GM20431 (cell line): Measurements from ENCODE around the gene VANGL2.
"Not testable (repeated sequence)": the region's sequence is repeated elsewhere in the genome, so short reads cannot be mapped to it uniquely, and the experiment has no call there.

Experiments used
- in situ Hi-C: fragments of 300-500 bp; cut with MseI, MboI; formaldehyde crosslinking; loops from one replicate; pipeline ENCODE4 v1.15.0; 2020; ENCODE audit warnings: low sequenced_read_pairs; ENCODE audit not compliant: unreplicated experiment

Gene VANGL2

DNA sequence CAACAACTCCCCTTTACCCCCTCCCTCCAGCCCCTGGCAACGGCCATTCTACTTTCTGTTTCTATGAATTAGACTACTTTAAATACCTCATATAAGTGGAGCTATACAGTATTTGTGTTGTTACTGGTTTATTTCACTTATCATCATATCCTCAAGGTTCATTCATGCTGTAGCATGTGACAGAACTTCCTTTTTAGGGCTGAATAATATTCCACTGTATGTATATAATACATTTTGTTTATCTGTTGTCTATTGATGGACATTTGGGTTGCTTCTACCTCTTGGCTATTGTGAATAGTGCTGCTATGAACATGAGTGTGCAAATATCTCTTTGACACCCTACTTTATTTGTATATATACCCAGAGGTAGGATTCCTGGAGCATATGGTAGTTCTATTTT is 31.3 kb upstream of the VANGL2 start:
- in situ Hi-C loops: no loop called here

DNA sequence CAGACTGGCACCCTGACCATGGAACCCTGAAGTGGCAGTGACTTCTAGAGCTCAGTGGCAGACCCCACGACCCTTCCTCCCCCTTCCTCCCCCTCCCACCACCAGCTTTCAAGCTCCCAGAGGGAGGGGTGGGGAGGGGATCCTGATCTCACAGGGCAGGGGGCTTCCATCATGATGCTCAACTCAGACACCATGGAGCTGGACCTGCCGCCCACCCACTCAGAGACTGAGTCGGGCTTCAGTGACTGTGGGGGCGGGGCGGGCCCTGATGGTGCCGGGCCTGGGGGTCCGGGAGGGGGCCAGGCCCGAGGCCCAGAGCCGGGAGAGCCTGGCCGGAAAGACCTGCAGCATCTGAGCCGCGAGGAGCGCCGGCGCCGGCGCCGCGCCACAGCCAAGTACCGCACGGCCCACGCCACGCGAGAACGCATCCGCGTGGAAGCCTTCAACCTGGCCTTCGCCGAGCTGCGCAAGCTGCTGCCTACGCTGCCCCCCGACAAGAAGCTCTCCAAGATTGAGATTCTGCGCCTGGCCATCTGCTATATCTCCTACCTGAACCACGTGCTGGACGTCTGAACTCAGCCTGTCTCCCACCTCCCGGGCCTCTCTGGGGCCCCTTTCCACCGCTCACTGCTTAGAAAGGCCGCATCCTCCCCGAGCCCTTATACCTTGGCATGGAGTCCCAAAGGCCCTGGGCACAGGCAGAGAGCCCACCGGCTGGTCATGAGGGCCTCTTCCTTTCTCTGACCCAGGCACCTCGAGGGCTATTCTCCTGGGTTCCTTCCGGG is 29.6 kb upstream of the VANGL2 start:
- in situ Hi-C loops: no loop called here

GRCh38 chr1:160371346-160371631 is 29.1 kb upstream of the VANGL2 start:
- in situ Hi-C loops: no loop called here

DNA sequence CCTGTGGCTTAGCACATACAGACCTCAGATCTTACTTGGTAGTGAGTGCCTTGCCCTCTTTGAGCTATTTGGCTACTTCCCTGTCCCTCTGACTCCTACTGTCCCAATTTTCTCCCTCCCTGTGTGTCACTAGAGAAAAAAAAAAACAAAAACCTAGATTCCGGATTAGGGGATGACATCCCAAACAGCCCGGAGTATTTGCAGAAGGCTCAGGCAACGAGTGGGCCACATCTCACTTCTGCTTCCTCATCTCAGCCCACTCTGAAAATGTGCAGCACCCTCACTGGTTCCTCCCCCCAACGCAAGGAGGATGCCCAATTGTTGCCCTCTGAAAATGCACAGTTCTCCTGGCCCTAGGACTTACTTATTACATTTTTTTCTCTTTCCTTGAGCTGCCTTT is 28.6 kb upstream of the VANGL2 start:
- in situ Hi-C loops: no loop called here

DNA sequence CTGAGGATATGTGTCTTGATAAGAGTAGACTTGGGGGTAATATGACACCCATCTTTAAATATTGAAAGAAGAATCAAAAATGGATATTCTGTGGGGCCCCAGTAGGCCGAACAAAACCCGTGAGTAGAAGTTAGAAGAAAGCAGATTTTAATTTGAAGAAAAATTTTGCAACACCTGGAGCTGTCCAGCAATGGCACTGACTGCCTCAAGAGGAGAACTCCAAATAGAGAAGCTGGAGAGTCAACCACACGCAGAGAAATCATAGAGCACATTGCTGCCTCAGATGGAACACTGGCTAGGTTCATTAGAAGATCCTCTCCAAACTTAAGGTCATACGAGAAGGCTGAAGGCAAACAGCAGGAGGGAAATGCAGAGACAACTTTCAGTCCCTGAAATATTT is 26.7 kb upstream of the VANGL2 start:
- in situ Hi-C loops: no loop called here

GRCh38 chr1:160374306-160375110 is 25.9 kb upstream of the VANGL2 start:
- in situ Hi-C loops: no loop called here

DNA sequence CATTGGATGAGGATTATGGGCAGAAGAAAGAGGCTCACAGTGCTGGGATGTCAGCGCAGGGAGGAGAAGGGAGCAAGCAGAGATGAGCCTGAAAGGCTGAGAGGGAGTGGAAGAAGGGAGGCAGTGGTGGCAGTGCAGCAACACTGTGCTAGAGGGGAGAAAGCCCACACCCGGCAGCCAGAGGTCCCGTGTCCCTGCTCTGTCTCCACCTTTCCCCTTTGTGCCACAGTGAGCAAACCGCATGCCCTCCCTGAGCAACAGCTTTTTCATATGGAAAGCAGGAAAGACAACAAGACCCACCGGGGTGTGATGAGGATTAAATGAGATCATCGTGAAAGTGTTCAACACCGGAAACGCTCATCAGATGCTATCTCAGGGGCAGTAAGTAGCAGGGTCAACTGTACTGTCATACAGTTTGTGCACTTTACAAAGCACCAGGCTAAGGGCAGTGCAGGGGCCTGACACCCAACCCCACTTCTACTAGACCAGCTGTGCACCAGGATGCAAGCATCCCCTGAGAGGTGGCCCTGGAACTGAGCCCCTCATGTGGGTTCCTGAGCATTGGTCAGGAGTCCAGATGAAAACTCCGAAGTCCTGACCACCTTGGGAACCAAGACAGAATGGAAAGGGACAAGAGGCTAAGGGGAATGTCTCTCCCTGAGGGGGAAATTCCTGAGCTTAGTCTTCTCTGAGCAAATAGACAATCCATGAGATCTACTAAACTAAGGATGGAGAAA is 24.4 kb upstream of the VANGL2 start:
- in situ Hi-C loops: no loop called here

DNA sequence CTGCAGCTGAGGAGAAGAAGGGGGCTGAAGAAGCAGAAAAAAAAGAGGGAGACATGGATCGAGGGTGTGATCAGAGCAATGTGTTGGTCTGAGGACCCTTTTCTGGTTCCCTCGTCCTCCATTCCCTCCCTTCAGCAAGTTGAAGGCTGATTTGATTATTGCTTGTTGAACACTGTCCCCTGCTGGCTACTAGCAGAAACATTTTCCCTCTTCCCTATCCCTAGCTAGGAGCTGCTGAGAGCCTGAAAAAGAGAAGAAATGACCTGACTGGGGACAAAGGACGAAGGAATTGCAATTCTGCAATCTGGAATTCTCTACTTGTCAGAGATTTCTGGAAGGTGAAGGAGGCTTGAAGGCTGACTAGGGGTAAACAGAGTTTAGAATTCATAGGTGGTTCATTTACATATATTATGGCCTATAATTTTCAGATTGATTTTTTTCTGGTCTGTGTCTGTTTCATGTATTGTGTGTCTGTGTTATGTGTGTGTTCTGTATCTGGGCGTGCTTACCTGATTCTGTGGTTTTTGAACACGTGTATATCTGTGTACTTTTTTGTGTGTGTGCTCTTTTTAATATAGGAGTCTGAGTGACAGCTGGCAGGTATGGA is 23.7 kb upstream of the VANGL2 start:
- in situ Hi-C loops: no loop called here

- in situ Hi-C loops: no loop called here
Measured at GRCh38 chr1:160377585-160378206, 22.7 kb upstream of the VANGL2 start.

- in situ Hi-C loops: not testable (repeated sequence)
Measured at GRCh38 chr1:160384812-160385211, 15.6 kb upstream of the VANGL2 start.

DNA sequence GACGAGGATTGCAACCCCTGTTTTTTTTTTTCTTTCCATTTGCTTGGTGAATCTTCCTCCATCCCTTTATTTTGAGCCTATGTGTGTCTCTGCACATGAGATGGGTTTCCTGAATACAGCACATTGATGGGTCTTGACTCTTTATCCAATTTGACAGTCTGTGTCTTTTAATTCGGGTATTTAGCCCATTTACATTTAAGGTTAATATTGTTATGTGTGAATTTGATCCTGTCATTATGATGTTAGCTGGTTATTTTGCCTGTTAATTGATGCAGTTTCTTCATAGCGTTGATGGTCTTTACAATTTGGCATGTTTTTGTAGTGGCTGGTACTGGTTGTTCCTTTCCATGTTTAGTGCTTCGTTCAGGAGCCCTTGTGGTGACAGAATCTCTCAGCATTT is 12.0 kb upstream of the VANGL2 start:
- in situ Hi-C loops: not testable (repeated sequence)

- in situ Hi-C loops: no loop called here
Measured at GRCh38 chr1:160394673-160395072, 5.7 kb upstream of the VANGL2 start.

GRCh38 chr1:160397651-160398050 is 2.7 kb upstream of the VANGL2 start:
- in situ Hi-C loops: no loop called here

DNA sequence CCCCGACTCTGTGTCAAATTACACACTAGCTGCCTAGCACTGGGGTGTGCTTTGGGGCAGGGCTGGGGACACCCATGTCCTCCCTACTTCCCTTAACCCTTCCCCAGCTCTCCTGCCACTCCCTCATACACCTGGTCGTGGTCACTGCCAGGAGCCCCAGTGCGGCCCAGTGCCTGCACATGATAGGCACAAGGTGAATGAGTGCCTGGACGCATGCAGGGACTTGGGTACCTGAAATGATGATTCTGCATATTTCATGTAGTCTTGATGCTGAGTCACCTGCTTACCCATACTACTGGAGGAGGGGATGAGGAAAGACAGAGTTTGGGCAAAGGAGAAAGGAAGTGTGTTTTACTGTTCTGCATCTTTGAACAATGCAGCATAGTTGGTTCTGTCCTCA is 1.5 kb upstream of the VANGL2 start:
- in situ Hi-C loops: no loop called here

DNA sequence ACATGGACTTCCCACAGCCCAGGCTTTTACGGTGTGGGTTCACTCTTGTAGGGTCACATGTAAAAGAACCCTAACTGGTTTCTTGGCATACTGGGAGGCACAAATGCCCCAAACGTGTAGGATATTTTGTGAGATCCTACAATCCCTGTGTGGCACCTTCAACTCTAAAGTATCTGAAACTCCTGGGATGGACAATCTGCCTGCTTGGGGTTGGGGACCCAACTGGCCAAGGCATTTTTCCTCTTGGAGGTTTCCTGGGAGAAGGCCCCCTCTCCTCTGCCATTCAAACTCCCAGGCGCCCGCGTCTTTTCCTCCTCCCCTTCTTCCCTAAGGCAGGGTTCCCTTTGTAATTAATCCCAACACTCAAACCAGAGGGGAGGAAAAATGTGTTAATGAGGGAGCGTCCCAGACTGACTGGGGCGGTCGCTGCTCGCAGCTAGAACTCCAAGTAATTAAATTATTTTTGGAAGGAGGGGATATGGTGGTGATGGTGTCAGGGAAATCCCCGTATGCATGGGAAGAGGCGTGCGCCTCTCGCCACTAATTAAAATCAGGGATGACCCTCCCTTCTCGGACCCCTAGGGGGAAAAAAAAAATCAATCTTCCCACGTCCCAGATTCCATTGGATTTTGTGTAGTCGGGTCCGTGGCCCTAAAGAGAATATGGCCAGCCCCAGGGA is 681 bp upstream of the VANGL2 start:
- in situ Hi-C loops: loop anchor here (25.0 kb wide), 1 partner anchor 563 kb away; the partner anchor contains the start of gene ITLN2

DNA sequence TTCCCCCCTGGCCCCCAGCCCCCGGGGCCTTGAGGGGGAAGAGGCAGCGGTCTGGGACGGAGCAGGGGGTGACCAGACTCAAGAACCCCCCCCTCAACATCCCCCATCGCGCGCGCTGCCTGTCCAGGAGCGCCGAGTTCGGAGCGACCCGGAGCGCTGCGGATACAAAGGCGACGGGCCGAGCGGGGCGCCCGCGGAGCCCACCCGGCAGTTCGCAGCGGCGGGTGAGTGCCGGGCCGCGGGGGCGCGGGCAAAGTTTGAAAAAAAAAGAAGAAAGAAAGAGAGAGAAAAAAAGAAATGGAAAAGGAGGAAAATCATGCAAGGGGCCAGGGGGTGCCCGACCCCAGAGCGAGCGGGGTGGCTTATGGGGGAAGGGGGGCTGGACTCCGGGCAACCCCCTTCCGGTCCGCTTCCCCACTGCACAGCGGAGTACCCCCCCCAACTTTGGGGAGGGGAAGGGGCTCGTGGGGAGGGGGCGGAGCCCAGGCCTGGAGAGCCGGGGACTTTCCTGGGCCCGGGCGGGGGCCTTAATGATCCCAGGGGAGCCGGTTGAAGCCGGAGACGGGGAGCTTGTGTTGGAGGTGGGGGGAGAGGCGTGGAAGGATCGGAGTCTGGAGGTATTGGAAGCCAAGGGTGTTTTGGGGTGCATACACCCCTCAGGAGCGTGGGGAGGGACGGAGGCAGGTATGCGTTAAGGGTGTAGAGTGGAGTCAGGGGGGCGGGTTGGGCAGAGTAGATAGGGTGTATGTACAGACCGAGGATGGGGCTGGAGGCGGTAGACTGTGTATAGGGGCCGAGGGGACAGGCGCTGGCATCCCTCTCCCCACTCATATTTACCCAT is 502 bp downstream of the VANGL2 start:
- in situ Hi-C loops: loop anchor here (25.0 kb wide), 1 partner anchor 561 kb away; the partner anchor contains the start of gene ITLN2

DNA sequence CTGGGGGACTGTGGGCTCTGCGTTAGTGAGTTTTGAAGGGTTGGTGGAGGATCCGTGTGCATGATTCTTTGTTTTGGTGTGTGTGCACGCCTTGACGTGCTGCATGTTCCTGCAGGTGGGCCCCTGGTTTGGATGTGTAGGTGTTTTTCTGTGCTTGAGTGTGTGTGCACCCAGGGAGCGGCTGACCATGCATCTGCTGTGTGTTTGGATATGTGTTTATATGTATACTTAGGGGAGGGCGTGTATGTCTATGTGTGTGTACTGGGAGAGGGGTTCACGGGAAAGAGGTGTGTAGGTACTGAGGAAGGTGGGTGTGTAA is 1.1 kb downstream of the VANGL2 start:
- in situ Hi-C loops: loop anchor here (25.0 kb wide), 1 partner anchor 561 kb away; the partner anchor contains the start of gene ITLN2

DNA sequence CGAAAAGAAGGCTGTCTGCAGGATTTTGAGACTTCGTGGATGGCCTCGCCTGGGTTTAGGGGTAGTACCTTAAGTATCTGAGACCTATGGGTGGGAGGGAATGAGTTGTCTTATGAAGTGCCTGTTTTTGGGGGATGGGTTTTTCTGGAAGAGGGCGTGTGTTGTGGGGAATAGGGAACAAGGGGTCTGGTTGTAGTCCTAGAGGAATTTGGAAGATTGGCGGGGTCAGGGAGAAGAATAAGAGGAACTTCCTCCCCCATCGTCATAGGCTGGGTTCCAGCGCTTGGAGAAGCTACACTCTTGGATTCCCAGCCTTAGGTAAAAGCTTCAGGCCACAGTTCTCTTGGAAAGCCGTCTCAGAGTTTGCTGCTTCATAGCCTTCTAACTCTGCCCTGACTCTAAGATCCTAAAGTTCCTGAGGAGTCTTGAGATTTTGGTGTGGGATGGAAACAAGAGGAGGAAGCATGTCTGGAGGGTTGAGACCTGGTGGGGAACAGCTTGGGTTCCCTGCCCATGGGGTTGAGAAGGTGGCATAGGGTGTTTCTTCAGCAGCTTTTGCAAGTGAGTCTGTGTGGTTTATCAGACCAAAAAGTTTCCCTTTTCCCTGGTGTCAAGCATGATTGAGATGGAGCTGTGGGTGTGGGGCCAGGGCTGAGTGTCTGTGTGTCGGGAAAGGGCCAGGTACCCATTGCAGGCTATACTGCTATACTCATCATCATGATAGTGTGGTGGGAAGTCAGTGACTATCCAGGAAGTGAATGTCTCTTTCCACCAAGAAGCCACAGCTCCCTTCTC is 1.8 kb downstream of the VANGL2 start:
- in situ Hi-C loops: loop anchor here (25.0 kb wide), 1 partner anchor 560 kb away; the partner anchor contains the start of gene ITLN2
